IPS DF 4.7 (cell line): ENCODE results near the gene LAMA2.

Source experiments
- DNase-seq: peaks from one replicate; pipeline ENCODE4 v3.0.0-alpha.2; 2013; ENCODE audit warnings: low spot score; ENCODE audit errors: extremely low read depth

The LAMA2 gene

GRCh38 chr6:129510950-129511349 is 628.0 kb downstream of the LAMA2 start:
- DNase-seq = no peak

GRCh38 chr6:129513471-129513870 is 630.5 kb downstream of the LAMA2 start:
- no peak for DNase-seq

- no peak for DNase-seq
Observed at GRCh38 chr6:129515004-129515403, 632.1 kb downstream of the LAMA2 start.

- no peak for DNase-seq
Observed at GRCh38 chr6:129516005-129516404, 633.1 kb downstream of the LAMA2 start.

- no peak for DNase-seq
Observed at GRCh38 chr6:129516787-129517186, 633.8 kb downstream of the LAMA2 start.

GRCh38 chr6:129517288-129517687 is 634.4 kb downstream of the LAMA2 start:
- no peak for DNase-seq

- DNase-seq = no peak
Observed at GRCh38 chr6:129519750-129520149, 636.8 kb downstream of the LAMA2 start.

- no peak for DNase-seq
Observed at GRCh38 chr6:129521946-129522345, 639.0 kb downstream of the LAMA2 start.

GRCh38 chr6:129523816-129524215 is 640.9 kb downstream of the LAMA2 start:
- DNase-seq = no peak

- no peak for DNase-seq
Observed at GRCh38 chr6:129525055-129525454, 642.1 kb downstream of the LAMA2 start.

- DNase-seq = no peak
Observed at GRCh38 chr6:129534926-129535325, 652.0 kb downstream of the LAMA2 start.

- no peak for DNase-seq
Observed at GRCh38 chr6:129536271-129536670, 653.3 kb downstream of the LAMA2 start.

- DNase-seq = no peak
Observed at GRCh38 chr6:129539032-129539431, 656.1 kb downstream of the LAMA2 start.

- DNase-seq = no peak
Observed at GRCh38 chr6:129542705-129543104, 659.8 kb downstream of the LAMA2 start.

- DNase-seq = no peak
Observed at GRCh38 chr6:129543981-129544380, 661.0 kb downstream of the LAMA2 start.

GRCh38 chr6:129544892-129545612 is 662.1 kb downstream of the LAMA2 start:
- no peak for DNase-seq

GRCh38 chr6:129546702-129547101 is 663.8 kb downstream of the LAMA2 start:
- DNase-seq = no peak

- no peak for DNase-seq
Observed at GRCh38 chr6:129551486-129551885, 668.5 kb downstream of the LAMA2 start.

- no peak for DNase-seq
Observed at GRCh38 chr6:129552413-129552812, 669.5 kb downstream of the LAMA2 start.

GRCh38 chr6:129555206-129555832 is 672.4 kb downstream of the LAMA2 start:
- DNase-seq = no peak

- DNase-seq = no peak
Observed at GRCh38 chr6:129558248-129558647, 675.3 kb downstream of the LAMA2 start.

- DNase-seq = no peak
Observed at GRCh38 chr6:129565366-129565765, 682.4 kb downstream of the LAMA2 start.

- no peak for DNase-seq
Observed at GRCh38 chr6:129565811-129566210, 682.9 kb downstream of the LAMA2 start.
